ENCODE results near the gene SPATA31E1.

- TF ChIP-seq, protein P1, sequence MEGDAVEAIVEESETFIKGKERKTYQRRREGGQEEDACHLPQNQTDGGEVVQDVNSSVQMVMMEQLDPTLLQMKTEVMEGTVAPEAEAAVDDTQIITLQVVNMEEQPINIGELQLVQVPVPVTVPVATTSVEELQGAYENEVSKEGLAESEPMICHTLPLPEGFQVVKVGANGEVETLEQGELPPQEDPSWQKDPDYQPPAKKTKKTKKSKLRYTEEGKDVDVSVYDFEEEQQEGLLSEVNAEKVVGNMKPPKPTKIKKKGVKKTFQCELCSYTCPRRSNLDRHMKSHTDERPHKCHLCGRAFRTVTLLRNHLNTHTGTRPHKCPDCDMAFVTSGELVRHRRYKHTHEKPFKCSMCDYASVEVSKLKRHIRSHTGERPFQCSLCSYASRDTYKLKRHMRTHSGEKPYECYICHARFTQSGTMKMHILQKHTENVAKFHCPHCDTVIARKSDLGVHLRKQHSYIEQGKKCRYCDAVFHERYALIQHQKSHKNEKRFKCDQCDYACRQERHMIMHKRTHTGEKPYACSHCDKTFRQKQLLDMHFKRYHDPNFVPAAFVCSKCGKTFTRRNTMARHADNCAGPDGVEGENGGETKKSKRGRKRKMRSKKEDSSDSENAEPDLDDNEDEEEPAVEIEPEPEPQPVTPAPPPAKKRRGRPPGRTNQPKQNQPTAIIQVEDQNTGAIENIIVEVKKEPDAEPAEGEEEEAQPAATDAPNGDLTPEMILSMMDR (conservative IDR thresholded peaks at IDR 0.05; ENCODE audit: low read depth, low read length), result no peak
- no peak for TF ChIP-seq EZH2phosphoT487 (IDR thresholded peaks at IDR 0.05; ENCODE audit: borderline replicate concordance, low read length)
Measured at GRCh38 chr9:87886210-87886932, 3.7 kb downstream of the SPATA31E1 start.

All from PC-3 (cell line).